IMR-90 (cell line): ENCODE results near the gene C1orf167. TPM values are rescaled to one million over a fixed set of nuclear protein-coding genes. Genes with fewer than 3 reads are reported as not detected.

Experiments
- ATAC-seq: fragments of 200-7000 bp; cut with Tn5 transposase; 2 replicates; pipeline ENCODE4 v1.9.1; 2020; ENCODE audit warnings: low read depth, mild to moderate bottlenecking, moderate library complexity
- BruUV-seq: library from RNA; stranded (reverse); fragments of 400-500 nt; replicated peaks from 2 replicates; lab custom pipeline; 2021; lab: Mats Ljungman, UMichigan
- CTCF ChIA-PET: fragments of 300-600 bp; formaldehyde crosslinking; extraction: SDS; loops from one replicate; lab custom pipeline; 2021; ENCODE audit warnings: antibody characterized with exemption; lab: Yijun Ruan, JAX
- POLR2A ChIA-PET: fragments of 300-600 bp; sonication (Branson Sonifier 250); formaldehyde crosslinking; loops from one replicate; lab custom pipeline; 2022; ENCODE audit warnings: antibody characterized with exemption; ENCODE audit not compliant: unreplicated experiment; lab: Charles Lee
- DNase-seq: peaks from one replicate; pipeline ENCODE4 v3.0.0; 2013
- H2AFZ ChIP-seq: replicated peaks from 2 replicates; pipeline ENCODE3; 2013; ENCODE audit warnings: low read length, mild to moderate bottlenecking; ENCODE audit not compliant: poor library complexity
- H2AK5ac ChIP-seq: 2 replicates; pipeline ENCODE4 v1.6.1; 2013; ENCODE audit warnings: low read depth, low read length, inconsistent platforms
- H2AK9ac ChIP-seq: replicated peaks from 2 replicates; pipeline ENCODE3; 2013; ENCODE audit warnings: mild to moderate bottlenecking, low read depth, low read length, moderate library complexity; ENCODE audit not compliant: poor library complexity
- H2BK120ac ChIP-seq: 2 replicates; pipeline ENCODE4 v1.6.1; 2013; ENCODE audit warnings: low read depth, low read length, inconsistent platforms
- H2BK15ac ChIP-seq: 3 replicates; pipeline ENCODE4 v1.6.1; 2013; ENCODE audit warnings: low read depth, low read length, inconsistent platforms
- H2BK20ac ChIP-seq: 2 replicates; pipeline ENCODE4 v1.6.1; 2013; ENCODE audit warnings: low read depth, mild to moderate bottlenecking, inconsistent platforms, low read length, moderate library complexity
- H2BK5ac ChIP-seq: 2 replicates; pipeline ENCODE4 v1.6.1; 2013; ENCODE audit warnings: mild to moderate bottlenecking, low read depth, low read length, inconsistent platforms; ENCODE audit not compliant: poor library complexity, severe bottlenecking
- H3K14ac ChIP-seq: replicated peaks from 2 replicates; pipeline ENCODE4 v1.6.1; 2013; ENCODE audit warnings: low read depth, low read length, inconsistent platforms
- H3K18ac ChIP-seq: 2 replicates; pipeline ENCODE4 v1.6.1; 2013; ENCODE audit warnings: low read depth, low read length, control low read depth
- H3K23ac ChIP-seq: 2 replicates; pipeline ENCODE4 v1.6.1; 2013; ENCODE audit warnings: low read depth, low read length, inconsistent platforms
- H3K27ac ChIP-seq: 2 replicates; pipeline ENCODE4 v1.5.1; 2013; ENCODE audit warnings: mild to moderate bottlenecking, control low read depth, low read length; ENCODE audit not compliant: insufficient read depth
- H3K27me3 ChIP-seq: 2 replicates; pipeline ENCODE4 v1.6.1; 2013; ENCODE audit warnings: low read length; ENCODE audit not compliant: control insufficient read depth, insufficient read depth
- H3K36me3 ChIP-seq: 2 replicates; pipeline ENCODE4 v1.6.1; 2013; ENCODE audit warnings: low read length, mixed read lengths; ENCODE audit not compliant: control insufficient read depth, insufficient read depth
- H3K4ac ChIP-seq: 2 replicates; pipeline ENCODE4 v1.6.1; 2013; ENCODE audit warnings: low read depth, low read length, inconsistent platforms
- H3K4me1 ChIP-seq: 2 replicates; pipeline ENCODE4 v1.6.1; 2013; ENCODE audit warnings: low read length, mixed read lengths; ENCODE audit not compliant: control insufficient read depth, insufficient read depth
- H3K4me2 ChIP-seq: 2 replicates; pipeline ENCODE4 v1.6.1; 2013; ENCODE audit warnings: low read depth, mild to moderate bottlenecking, control low read depth, low read length, moderate library complexity
- H3K4me3 ChIP-seq: 2 replicates; pipeline ENCODE4 v1.5.1; 2013; ENCODE audit warnings: low read depth, mild to moderate bottlenecking, control low read depth, low read length, moderate library complexity; ENCODE audit not compliant: insufficient read depth
- H3K56ac ChIP-seq: 2 replicates; pipeline ENCODE4 v1.6.1; 2013; ENCODE audit warnings: low read length, inconsistent platforms; ENCODE audit not compliant: insufficient read depth; ENCODE audit errors: extremely low read depth
- H3K79me1 ChIP-seq, 2 experiments: 2 replicates each; pipeline ENCODE4 v1.6.1; 2013; ENCODE audit warnings: low read length in 2 of 2, inconsistent platforms in 1 of 2, low read depth in 1 of 2
- H3K9ac ChIP-seq: 2 replicates; pipeline ENCODE4 v1.6.1; 2013; ENCODE audit warnings: low read depth, low read length, control low read depth
- H3K9me1 ChIP-seq: 2 replicates; pipeline ENCODE4 v1.6.1; 2013; ENCODE audit warnings: low read length, inconsistent platforms; ENCODE audit not compliant: insufficient read depth
- H3K9me3 ChIP-seq: 2 replicates; pipeline ENCODE4 v1.6.1; 2013; ENCODE audit warnings: low read length; ENCODE audit not compliant: control insufficient read depth, insufficient read depth
- H4K20me1 ChIP-seq: 2 replicates; pipeline ENCODE4 v1.6.1; 2013; ENCODE audit warnings: low read length, inconsistent platforms; ENCODE audit not compliant: insufficient read depth
- H4K5ac ChIP-seq: 2 replicates; pipeline ENCODE4 v1.6.1; 2013; ENCODE audit warnings: mild to moderate bottlenecking, low read depth, low read length, control low read depth
- H4K8ac ChIP-seq, 2 experiments: 2 replicates each; pipeline ENCODE4 v1.6.1; 2013; ENCODE audit warnings: low read depth in 2 of 2, low read length in 2 of 2, control low read depth in 1 of 2, inconsistent platforms in 1 of 2
- H4K91ac ChIP-seq: 2 replicates; pipeline ENCODE4 v1.6.1; 2013; ENCODE audit warnings: low read depth, low read length, inconsistent platforms; ENCODE audit not compliant: insufficient read depth
- BHLHE40 ChIP-seq: fragments of 150-350 bp; IDR thresholded peaks from 2 replicates; pipeline ENCODE4 v1.6.1; 2016; ENCODE audit warnings: mild to moderate bottlenecking, low read depth, low read length
- CEBPB ChIP-seq: IDR thresholded peaks from 2 replicates; pipeline ENCODE4 v1.6.1; 2012; ENCODE audit warnings: low read depth, low read length, improper control_type of control experiment
- CTCF ChIP-seq: conservative IDR thresholded peaks from 2 replicates; pipeline ENCODE4 v1.5.1; 2012; ENCODE audit warnings: mild to moderate bottlenecking, low read depth, low read length, improper control_type of control experiment
- FOS ChIP-seq: fragments of 150-350 bp; IDR thresholded peaks from 2 replicates; pipeline ENCODE4 v1.6.1; 2016; ENCODE audit warnings: low read depth, low read length
- MAZ ChIP-seq: IDR thresholded peaks from 2 replicates; pipeline ENCODE4 v1.6.1; 2012; ENCODE audit warnings: low read depth, mild to moderate bottlenecking, low read length, improper control_type of control experiment, moderate library complexity, borderline replicate concordance
- NFE2L2 ChIP-seq: fragments of 150-350 bp; IDR thresholded peaks from 2 replicates; pipeline ENCODE4 v1.6.1; 2016; ENCODE audit warnings: low read depth, mild to moderate bottlenecking, low read length
- WGBS, 2 experiments: methylation state at CpG; one replicate each; pipeline versions ENCODE4 v1.1.5 to v1.1.7; 2013; ENCODE audit warnings: missing lambda C conversion rate in 2 of 2; ENCODE audit not compliant: insufficient read length in 1 of 2; ENCODE audit errors: extremely low coverage in 2 of 2; 5-methylcytosine and 5-hydroxymethylcytosine counted together
- dilution Hi-C: fragments of 300-500 bp; cut with HindIII; formaldehyde crosslinking; loops from one replicate; pipeline ENCODE4 v1.14.3; 2018; ENCODE audit warnings: low sequenced_read_pairs; ENCODE audit not compliant: unreplicated experiment
- in situ Hi-C: fragments of 300-500 bp; cut with MboI; formaldehyde crosslinking; loops from 3 replicates; pipeline ENCODE4 v1.14.3; 2019; ENCODE audit warnings: low sequenced_read_pairs, inconsistent platforms, mixed read lengths
- intact Hi-C: fragments of 100-400 bp; cut with micrococcal nuclease; formaldehyde crosslinking; loops from 2 replicates; pipeline ENCODE4 v1.10.0; 2022
- polyA plus RNA-seq, 3 experiments: library from polyadenylated mRNA; depleted of rRNA; stranded (reverse); fragments of >200 nt; gene quantifications; 2 replicates each; pipeline ENCODE4 v1.2.3, GENCODE V29; 2012; ENCODE audit warnings: low replicate concordance in 1 of 3
- total RNA-seq: library from RNA; depleted of rRNA; stranded (reverse); fragments of >200 nt; gene quantifications from 2 replicates; pipeline ENCODE4 v1.2.3, GENCODE V29; 2012

The C1orf167 gene
- total and polyA plus RNA-seq, 2 of the 4 experiments (the other 2 are of a cell fraction), result under 0.01 to 0.15 TPM

DNA sequence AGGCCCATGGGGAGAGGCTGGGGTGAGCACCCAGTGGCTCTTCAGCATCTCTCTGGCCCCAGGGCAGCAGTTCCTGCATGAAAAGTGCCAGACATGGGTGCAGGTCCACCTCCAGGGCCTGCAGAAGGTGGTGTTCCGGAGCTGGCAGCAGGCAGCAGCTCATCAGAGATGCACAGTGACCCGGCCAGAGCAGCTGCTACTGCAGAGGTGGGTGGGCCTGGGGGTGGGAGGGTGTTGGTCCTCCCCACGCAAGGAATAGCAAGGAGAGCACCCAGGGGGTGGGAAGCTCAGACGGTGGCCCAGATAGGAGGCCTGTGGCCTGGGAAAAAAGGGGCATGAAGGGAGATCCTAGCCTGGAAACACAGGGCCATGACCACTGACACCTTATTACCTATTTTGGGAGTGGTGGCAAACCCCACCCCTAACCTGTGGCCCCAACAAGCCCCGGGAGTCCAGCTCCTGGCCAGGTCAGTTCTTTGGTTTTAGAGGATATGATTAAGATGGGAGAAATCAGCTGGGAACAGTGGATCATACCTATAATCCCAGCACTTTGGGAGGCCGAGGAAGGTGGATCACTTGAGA, 20.2 kb downstream of the C1orf167 start:
- in situ Hi-C loops, result no loop called here
- POLR2A ChIA-PET, result interaction anchor here (0.6 kb wide), 1 partner anchor 63 kb away, joined by 3 read pairs; no protein-coding TSS in a partner anchor
- dilution Hi-C loops, result no loop called here

More for the DNA sequence above, 20.2 kb downstream of the C1orf167 start:
- no peak overlapping the region for H4K8ac ChIP-seq
- H2BK120ac ChIP-seq, result no peak overlapping the region
- BruUV-seq, result no TSS peak
- DNase-seq, result no peak
- ATAC-seq, result no peak
- no peak overlapping the region for H2AFZ ChIP-seq
- H2BK5ac ChIP-seq, result no peak overlapping the region
- H3K56ac ChIP-seq, result no peak overlapping the region
- no peak overlapping the region for H2BK20ac ChIP-seq
- no peaks in the 10 kb centered on the region for H3K36me3 ChIP-seq
- peaks cover 8% of the 10 kb centered on the region for H3K4me1 ChIP-seq
- no peak overlapping the region for H2BK15ac ChIP-seq
- no peak overlapping the region for H4K91ac ChIP-seq
- intact Hi-C loops, result no loop called here
- no peaks in the 10 kb centered on the region for H3K79me1 ChIP-seq
- H4K5ac ChIP-seq, result no peak overlapping the region
- H3K14ac ChIP-seq, result no peak overlapping the region
- no peaks in the 10 kb centered on the region for H3K9me3 ChIP-seq
- no peak for TF ChIP-seq NFE2L2
- TF ChIP-seq CTCF, result no peak
- TF ChIP-seq MAZ, result no peak
- no peak for TF ChIP-seq FOS
- no peak for TF ChIP-seq BHLHE40
- no peak for TF ChIP-seq CEBPB
- H3K4me2 ChIP-seq, result no peak overlapping the region
- H3K23ac ChIP-seq, result no peak overlapping the region
- H3K27ac ChIP-seq, result no peak overlapping the region
- H3K9me1 ChIP-seq, result peaks cover 2% of the 10 kb centered on the region; the same call in 1 of the 2 replicates
- no peak overlapping the region for H3K4ac ChIP-seq
- no peaks in the 10 kb centered on the region; the same call in 1 of the 2 replicates for H3K27me3 ChIP-seq
- H3K9ac ChIP-seq, result no peak overlapping the region
- no peak overlapping the region for H3K4me3 ChIP-seq
- H4K20me1 ChIP-seq, result no peaks in the 10 kb centered on the region
- CTCF ChIA-PET, result no interaction called here
- H3K18ac ChIP-seq, result no peak overlapping the region
- no peak overlapping the region for H2AK9ac ChIP-seq
- H2AK5ac ChIP-seq, result no peak overlapping the region
- WGBS, 2 experiments, result 60% methylated on average over 1 of the region's 6 CpGs; no CpG with 5 or more reads in 1 of the 2 experiments
